ENCODE measurements around the gene PKP3.
"Not testable (repeated sequence)": the region's sequence is repeated elsewhere in the genome, so short reads cannot be mapped to it uniquely, and the experiment has no call there.

PKP3 gene

GRCh38 chr11:394034-394857, at the start of gene PKP3:
Gene PKP3, plus strand, starts transcription at chr11:394209. Its CDS starts 84 bp downstream, at chr11:394293.
- TF ChIP-seq EZH2phosphoT487 (IDR thresholded peaks at IDR 0.05; ENCODE audit: low read length) (no peak), CTCF (IDR thresholded peaks at IDR 0.05; ENCODE audit: low read length) (no peak), EZH2 (optimal IDR thresholded peaks at IDR 0.05; ENCODE audit: low read depth, low read length) (no peak)
- no peak within 1 kb of the TSS for H3K9ac ChIP-seq (ENCODE audit: low read length)
- H3F3A ChIP-seq (ENCODE audit: insufficient read depth, low read length), result no peaks in the 10 kb centered on the region
- H3K4me2 ChIP-seq (ENCODE audit: low read depth, low read length), result no peak within 1 kb of the TSS
- H2AFZ ChIP-seq (ENCODE audit: low read length), result no peak within 1 kb of the TSS
- H3K4me1 ChIP-seq (ENCODE audit: low read length), result no peaks in the 10 kb centered on the region
- H3K4me3 ChIP-seq (ENCODE audit: low read length), result no peak within 1 kb of the TSS
- no peak for DNase-seq
- no peaks in the 10 kb centered on the region for H3K79me2 ChIP-seq (ENCODE audit: low read length)
- no peaks in the 10 kb centered on the region for H3K9me3 ChIP-seq (replicated peaks; ENCODE audit: insufficient read depth, low read length)
- H3K9me2 ChIP-seq (replicated peaks; ENCODE audit: insufficient read depth, low read length), result no peaks in the 10 kb centered on the region
- H3K27ac ChIP-seq (ENCODE audit: low read length), result no peak within 1 kb of the TSS
- H4K20me1 ChIP-seq (ENCODE audit: insufficient read depth, low read length), result no peaks in the 10 kb centered on the region
- no peaks in the 10 kb centered on the region for H3K36me3 ChIP-seq (replicated peaks; ENCODE audit: insufficient read depth, low read length)
- peaks cover 57% of the 10 kb centered on the region for H3K27me3 ChIP-seq (replicated peaks; ENCODE audit: insufficient read depth, low read length)

GRCh38 chr11:344836-345578, 49.0 kb upstream of the PKP3 start:
- DNase-seq, result no peak
- Histone ChIP-seq H2AFZ (ENCODE audit: low read length) (no peak overlapping the region), H3K9me2 (replicated peaks; ENCODE audit: insufficient read depth, low read length) (no peaks in the 10 kb centered on the region), H3K9me3 (replicated peaks; ENCODE audit: insufficient read depth, low read length) (no peaks in the 10 kb centered on the region), H3K4me2 (ENCODE audit: low read depth, low read length) (no peak overlapping the region), H3K27ac (ENCODE audit: low read length) (no peak overlapping the region), H3K79me2 (ENCODE audit: low read length) (no peaks in the 10 kb centered on the region), H3K4me1 (ENCODE audit: low read length) (peaks cover 1% of the 10 kb centered on the region), H3K27me3 (replicated peaks; ENCODE audit: insufficient read depth, low read length) (peaks cover 85% of the 10 kb centered on the region), H3K4me3 (ENCODE audit: low read length) (no peak overlapping the region), H3K36me3 (replicated peaks; ENCODE audit: insufficient read depth, low read length) (no peaks in the 10 kb centered on the region), H3K9ac (ENCODE audit: low read length) (no peak overlapping the region), H3F3A (ENCODE audit: insufficient read depth, low read length) (no peaks in the 10 kb centered on the region), H4K20me1 (ENCODE audit: insufficient read depth, low read length) (no peaks in the 10 kb centered on the region; the same call in 1 of the 2 replicates)
- TF ChIP-seq CTCF (IDR thresholded peaks at IDR 0.05; ENCODE audit: low read length), result no peak

GRCh38 chr11:346529-346928, 47.5 kb upstream of the PKP3 start:
- Histone ChIP-seq H4K20me1 (ENCODE audit: insufficient read depth, low read length) (no peaks in the 10 kb centered on the region), H3K9me2 (replicated peaks; ENCODE audit: insufficient read depth, low read length) (no peaks in the 10 kb centered on the region), H3F3A (ENCODE audit: insufficient read depth, low read length) (peaks cover 12% of the 10 kb centered on the region), H3K4me1 (ENCODE audit: low read length) (peaks cover 17% of the 10 kb centered on the region), H3K4me3 (ENCODE audit: low read length) (no peak overlapping the region), H3K4me2 (ENCODE audit: low read depth, low read length) (no peak overlapping the region), H3K27me3 (replicated peaks; ENCODE audit: insufficient read depth, low read length) (peaks cover 75% of the 10 kb centered on the region), H3K9ac (ENCODE audit: low read length) (no peak overlapping the region), H3K27ac (ENCODE audit: low read length) (no peak overlapping the region), H3K36me3 (replicated peaks; ENCODE audit: insufficient read depth, low read length) (no peaks in the 10 kb centered on the region), H3K9me3 (replicated peaks; ENCODE audit: insufficient read depth, low read length) (no peaks in the 10 kb centered on the region), H3K79me2 (ENCODE audit: low read length) (no peaks in the 10 kb centered on the region), H2AFZ (ENCODE audit: low read length) (no peak overlapping the region)
- no peak for TF ChIP-seq CTCF (IDR thresholded peaks at IDR 0.05; ENCODE audit: low read length)
- TF ChIP-seq EZH2 (optimal IDR thresholded peaks at IDR 0.05; ENCODE audit: low read depth, low read length), result no peak
- no peak for TF ChIP-seq EZH2phosphoT487 (IDR thresholded peaks at IDR 0.05; ENCODE audit: low read length)
- DNase-seq, result no peak

GRCh38 chr11:349270-349954, 44.6 kb upstream of the PKP3 start:
- not testable (repeated sequence) for H2AFZ ChIP-seq (ENCODE audit: low read length); H3K79me2 ChIP-seq (ENCODE audit: low read length); H3K9me3 ChIP-seq (replicated peaks; ENCODE audit: insufficient read depth, low read length); H3K4me3 ChIP-seq (ENCODE audit: low read length); H3K9ac ChIP-seq (ENCODE audit: low read length); H3K4me2 ChIP-seq (ENCODE audit: low read depth, low read length); DNase-seq; H3K36me3 ChIP-seq (replicated peaks; ENCODE audit: insufficient read depth, low read length); H4K20me1 ChIP-seq (ENCODE audit: insufficient read depth, low read length); H3K27ac ChIP-seq (ENCODE audit: low read length); H3K9me2 ChIP-seq (replicated peaks; ENCODE audit: insufficient read depth, low read length)
- H3F3A ChIP-seq (ENCODE audit: insufficient read depth, low read length), result peaks cover 12% of the 10 kb centered on the region
- peaks cover 76% of the 10 kb centered on the region for H3K27me3 ChIP-seq (replicated peaks; ENCODE audit: insufficient read depth, low read length)
- peaks cover 17% of the 10 kb centered on the region for H3K4me1 ChIP-seq (ENCODE audit: low read length)

GRCh38 chr11:350033-350722, 43.8 kb upstream of the PKP3 start:
- Histone ChIP-seq H3F3A (ENCODE audit: insufficient read depth, low read length) (peaks cover 12% of the 10 kb centered on the region), H3K4me2 (ENCODE audit: low read depth, low read length) (peak overlapping the region; percentile 67), H3K4me1 (ENCODE audit: low read length) (peaks cover 17% of the 10 kb centered on the region), H3K27me3 (replicated peaks; ENCODE audit: insufficient read depth, low read length) (peaks cover 74% of the 10 kb centered on the region)
- H3K36me3 ChIP-seq (replicated peaks; ENCODE audit: insufficient read depth, low read length); H3K4me3 ChIP-seq (ENCODE audit: low read length); H3K9me3 ChIP-seq (replicated peaks; ENCODE audit: insufficient read depth, low read length); DNase-seq; H3K9ac ChIP-seq (ENCODE audit: low read length); H3K27ac ChIP-seq (ENCODE audit: low read length); H3K79me2 ChIP-seq (ENCODE audit: low read length); H4K20me1 ChIP-seq (ENCODE audit: insufficient read depth, low read length); H3K9me2 ChIP-seq (replicated peaks; ENCODE audit: insufficient read depth, low read length); H2AFZ ChIP-seq (ENCODE audit: low read length): not testable (repeated sequence)
